Measurements from ENCODE around the gene COL3A1. TPM values are rescaled to one million over a fixed set of nuclear protein-coding genes. Genes with fewer than 3 reads are reported as not detected.

The COL3A1 gene
- total RNA-seq, 1 donor from 2014 or later, result 187 TPM

DNA sequence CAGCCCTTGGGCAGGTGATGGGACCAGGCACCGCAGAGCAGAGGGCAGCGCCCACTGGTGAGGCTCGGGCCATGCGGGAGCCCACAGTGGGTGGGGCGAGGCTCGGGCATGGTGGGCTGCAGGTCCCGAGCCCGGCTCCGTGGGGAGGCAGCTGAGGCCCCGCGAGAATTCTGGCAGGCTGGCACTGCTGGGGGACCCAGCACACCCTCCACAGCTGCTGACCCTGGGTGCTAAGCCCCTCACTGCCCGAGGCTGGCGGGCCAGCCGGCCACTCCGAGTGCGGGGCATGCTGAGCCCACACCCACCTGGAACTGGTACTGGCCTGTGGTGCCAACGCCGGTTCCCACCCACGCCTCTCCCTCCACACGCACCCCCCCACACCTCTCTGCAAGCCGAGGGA lies 29.7 kb upstream of the COL3A1 start:
- H3K9me3 ChIP-seq, result no peaks in the 10 kb centered on the region
- no peaks in the 10 kb centered on the region for H3K4me1 ChIP-seq
- H3K4me3 ChIP-seq, result no peak overlapping the region
- intact Hi-C loops (cut with DNase I), result no loop called here
- no peak overlapping the region for H3K27ac ChIP-seq
- ATAC-seq (peak in 1 of 2 donors; percentile 34), DNase-seq (no peak)
- H3K36me3 ChIP-seq, result no peaks in the 10 kb centered on the region
- no peaks in the 10 kb centered on the region for H3K27me3 ChIP-seq (ENCODE audit: low read depth)
- TF ChIP-seq, protein P1, sequence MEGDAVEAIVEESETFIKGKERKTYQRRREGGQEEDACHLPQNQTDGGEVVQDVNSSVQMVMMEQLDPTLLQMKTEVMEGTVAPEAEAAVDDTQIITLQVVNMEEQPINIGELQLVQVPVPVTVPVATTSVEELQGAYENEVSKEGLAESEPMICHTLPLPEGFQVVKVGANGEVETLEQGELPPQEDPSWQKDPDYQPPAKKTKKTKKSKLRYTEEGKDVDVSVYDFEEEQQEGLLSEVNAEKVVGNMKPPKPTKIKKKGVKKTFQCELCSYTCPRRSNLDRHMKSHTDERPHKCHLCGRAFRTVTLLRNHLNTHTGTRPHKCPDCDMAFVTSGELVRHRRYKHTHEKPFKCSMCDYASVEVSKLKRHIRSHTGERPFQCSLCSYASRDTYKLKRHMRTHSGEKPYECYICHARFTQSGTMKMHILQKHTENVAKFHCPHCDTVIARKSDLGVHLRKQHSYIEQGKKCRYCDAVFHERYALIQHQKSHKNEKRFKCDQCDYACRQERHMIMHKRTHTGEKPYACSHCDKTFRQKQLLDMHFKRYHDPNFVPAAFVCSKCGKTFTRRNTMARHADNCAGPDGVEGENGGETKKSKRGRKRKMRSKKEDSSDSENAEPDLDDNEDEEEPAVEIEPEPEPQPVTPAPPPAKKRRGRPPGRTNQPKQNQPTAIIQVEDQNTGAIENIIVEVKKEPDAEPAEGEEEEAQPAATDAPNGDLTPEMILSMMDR (IDR thresholded peaks at IDR 0.05), result no peak

DNA sequence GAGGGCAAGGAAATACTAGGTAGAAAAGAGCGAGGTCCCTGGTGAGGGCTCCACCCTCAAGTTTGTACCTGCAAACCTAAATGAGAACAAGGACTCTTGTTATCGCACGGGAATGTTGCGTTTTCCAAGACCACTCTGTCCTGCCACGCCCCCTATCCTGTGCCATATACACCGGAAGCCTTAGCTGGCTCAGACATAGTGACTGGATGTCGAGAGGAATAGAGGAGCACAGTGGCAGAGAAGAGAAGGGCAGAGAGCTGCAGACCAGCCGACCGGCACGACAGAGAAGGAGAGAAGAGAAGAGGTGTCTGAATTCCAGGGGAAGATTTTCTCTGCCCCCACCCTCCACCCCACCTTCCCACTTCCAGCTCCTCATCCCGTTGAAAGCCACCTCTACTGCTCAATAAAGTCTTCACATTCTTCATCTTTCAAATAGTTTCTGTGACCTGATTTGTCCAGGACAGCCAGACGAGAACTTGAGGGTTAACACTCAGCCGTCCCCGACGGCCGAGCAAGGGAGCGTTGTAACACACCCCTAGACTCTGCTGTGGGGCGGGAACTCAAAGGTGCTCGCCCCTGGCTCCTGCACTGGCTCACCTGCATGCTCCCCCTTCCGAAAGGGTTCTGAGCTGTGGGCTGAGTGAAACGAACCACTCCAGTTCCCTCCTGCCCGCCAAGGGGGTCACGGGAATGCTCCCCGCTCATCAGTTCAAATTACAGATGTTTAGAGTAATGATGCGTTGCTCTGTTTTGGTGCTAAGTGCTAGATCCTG lies 24.9 kb upstream of the COL3A1 start:
- H3K27ac ChIP-seq, result no peak overlapping the region
- no peak for DNase-seq
- no peaks in the 10 kb centered on the region for H3K27me3 ChIP-seq (ENCODE audit: low read depth)
- H3K9me3 ChIP-seq, result no peaks in the 10 kb centered on the region
- TF ChIP-seq, protein P1 (IDR thresholded peaks at IDR 0.05), result no peak
- intact Hi-C loops (cut with DNase I), result no loop called here
- ATAC-seq, result no peak
- no peaks in the 10 kb centered on the region for H3K36me3 ChIP-seq
- no peak overlapping the region for H3K4me3 ChIP-seq
- no peaks in the 10 kb centered on the region for H3K4me1 ChIP-seq

DNA sequence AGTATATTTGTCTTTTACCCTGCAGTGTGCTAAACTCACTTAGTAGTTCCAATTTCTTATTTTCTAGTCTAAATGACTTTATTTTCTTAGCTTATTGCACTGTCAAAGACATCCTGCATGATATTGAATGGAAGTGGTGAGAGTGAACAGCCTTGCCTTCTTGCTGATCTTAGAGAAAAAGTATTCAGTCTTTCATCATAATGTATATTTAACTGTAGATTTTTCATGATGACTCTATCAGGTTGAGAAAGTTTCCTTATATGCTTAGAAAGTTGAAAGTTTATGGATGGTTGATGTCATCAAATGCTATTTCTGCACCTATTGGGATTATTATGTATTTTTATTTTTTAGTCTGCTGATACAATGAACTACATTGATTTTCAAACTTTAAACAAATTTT lies 21.3 kb upstream of the COL3A1 start:
- no peaks in the 10 kb centered on the region for H3K36me3 ChIP-seq
- ATAC-seq, result no peak
- TF ChIP-seq, protein P1 (IDR thresholded peaks at IDR 0.05), result no peak
- H3K4me1 ChIP-seq, result no peaks in the 10 kb centered on the region
- intact Hi-C loops (cut with DNase I), result no loop called here
- no peak overlapping the region for H3K4me3 ChIP-seq
- H3K27me3 ChIP-seq (ENCODE audit: low read depth), result no peaks in the 10 kb centered on the region
- no peak for DNase-seq
- no peaks in the 10 kb centered on the region for H3K9me3 ChIP-seq
- no peak overlapping the region for H3K27ac ChIP-seq

DNA sequence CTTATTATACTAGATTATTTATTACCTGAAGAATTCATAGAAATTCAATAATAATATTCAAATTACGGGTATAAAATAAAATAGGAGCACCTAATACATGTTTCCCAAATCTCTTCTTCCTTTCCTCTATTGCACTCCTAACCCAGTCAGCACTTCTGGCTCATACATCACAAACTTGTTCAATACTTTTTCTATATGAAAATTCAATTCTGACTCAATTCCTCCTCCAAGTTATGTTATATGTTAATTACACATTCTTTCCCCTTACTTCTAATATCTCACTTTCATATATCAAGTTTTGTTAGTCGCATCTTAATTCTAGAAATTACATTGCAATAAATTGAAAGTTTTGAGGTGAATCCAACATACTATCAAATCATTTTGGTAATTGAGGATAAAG lies 17.9 kb upstream of the COL3A1 start:
- no peak for DNase-seq
- no peaks in the 10 kb centered on the region for H3K9me3 ChIP-seq
- H3K27ac ChIP-seq, result no peak overlapping the region
- ATAC-seq, result no peak
- H3K4me1 ChIP-seq, result no peaks in the 10 kb centered on the region
- no peaks in the 10 kb centered on the region for H3K36me3 ChIP-seq
- H3K27me3 ChIP-seq (ENCODE audit: low read depth), result no peaks in the 10 kb centered on the region
- no peak overlapping the region for H3K4me3 ChIP-seq
- intact Hi-C loops (cut with DNase I), result no loop called here
- TF ChIP-seq, protein P1 (IDR thresholded peaks at IDR 0.05), result no peak

DNA sequence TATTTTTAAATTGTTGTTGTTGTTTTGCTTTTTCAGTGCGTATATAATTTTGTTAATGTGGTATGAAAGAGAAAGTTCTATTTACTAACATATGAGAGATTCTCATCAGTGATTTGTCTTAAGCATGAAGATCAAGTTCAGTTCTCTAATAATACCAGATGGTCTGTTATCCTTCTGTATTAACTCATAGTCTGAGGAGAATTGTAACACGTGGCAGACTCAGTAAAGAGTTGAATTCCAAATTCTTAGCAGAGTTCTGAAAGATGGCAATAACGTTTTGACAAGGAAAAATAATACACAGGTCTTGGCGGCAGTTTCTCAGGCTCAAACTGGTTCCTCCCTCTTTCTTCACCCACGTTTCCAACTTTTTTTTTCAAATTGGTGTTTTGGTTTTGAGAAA lies 17.2 kb upstream of the COL3A1 start:
- ATAC-seq (no peak), DNase-seq (no peak)
- TF ChIP-seq, protein P1 (IDR thresholded peaks at IDR 0.05), result no peak
- no peaks in the 10 kb centered on the region for H3K9me3 ChIP-seq
- no peak overlapping the region for H3K27ac ChIP-seq
- H3K36me3 ChIP-seq, result no peaks in the 10 kb centered on the region
- H3K27me3 ChIP-seq (ENCODE audit: low read depth), result no peaks in the 10 kb centered on the region
- H3K4me1 ChIP-seq, result no peaks in the 10 kb centered on the region
- intact Hi-C loops (cut with DNase I), result no loop called here
- H3K4me3 ChIP-seq, result no peak overlapping the region

Measured in lower lobe of right lung (tissue), 2 donors.